Raji (cell line): ENCODE results near the gene EMC7.

Source experiments
- POLR2A ChIP-seq: IDR thresholded peaks from 2 replicates; pipeline ENCODE4 v1.6.1; 2011; ENCODE audit warnings: low read depth, low read length, control low read depth; ENCODE audit not compliant: insufficient read depth

EMC7 gene

GRCh38 chr15:34107315-34107714, 5.7 kb upstream of the EMC7 start:
- TF ChIP-seq POLR2A, result no peak

- no peak for TF ChIP-seq POLR2A
Measured at GRCh38 chr15:34106423-34106822, 4.8 kb upstream of the EMC7 start.

DNA sequence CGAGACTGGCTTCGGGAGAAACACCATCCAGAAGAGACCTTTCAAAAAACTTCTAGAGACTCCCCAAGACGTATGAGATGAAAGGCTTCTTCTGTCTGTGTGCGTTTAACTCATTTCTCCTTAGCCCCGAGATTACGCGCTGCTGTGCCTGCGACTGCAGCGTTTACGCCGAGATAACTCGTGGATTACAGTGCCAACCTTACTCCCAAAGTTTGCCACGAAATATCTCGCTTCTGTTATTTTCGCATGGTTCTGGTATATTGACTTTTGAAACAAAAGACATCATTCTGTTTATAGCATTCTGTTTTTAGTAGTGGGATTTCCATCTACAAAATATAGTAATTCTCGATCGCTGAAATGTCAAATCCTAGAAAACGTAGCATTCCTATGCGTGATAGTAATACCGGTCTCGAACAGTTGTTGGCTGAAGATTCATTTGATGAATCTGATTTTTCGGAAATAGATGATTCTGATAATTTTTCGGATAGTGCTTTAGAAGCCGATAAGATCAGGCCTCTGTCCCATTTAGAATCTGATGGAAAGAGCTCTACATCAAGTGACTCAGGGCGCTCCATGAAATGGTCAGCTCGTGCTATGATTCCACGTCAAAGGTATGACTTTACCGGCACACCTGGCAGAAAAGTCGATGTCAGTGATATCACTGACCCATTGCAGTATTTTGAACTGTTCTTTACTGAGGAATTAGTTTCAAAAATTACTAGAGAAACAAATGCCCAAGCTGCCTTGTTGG, 688 bp upstream of the EMC7 start:
- TF ChIP-seq POLR2A, result no peak

DNA sequence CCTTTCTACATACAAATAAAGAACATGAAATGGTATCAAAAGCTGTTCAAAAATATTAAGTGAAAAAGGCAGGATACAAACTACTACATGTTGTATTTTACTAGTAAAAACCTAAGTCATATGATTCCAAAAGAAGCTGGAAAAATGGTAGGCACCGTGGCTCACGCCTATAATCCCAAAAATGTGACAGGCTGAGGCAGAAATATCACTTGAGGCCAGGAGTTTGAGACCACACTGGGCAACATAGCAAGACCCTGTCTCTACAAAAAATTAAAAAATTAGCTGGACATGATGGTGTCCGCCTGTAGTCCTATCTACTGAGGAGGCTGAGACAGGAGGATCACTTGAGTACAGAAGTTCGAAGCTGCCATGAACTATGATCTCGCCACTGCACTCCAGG, 1.7 kb downstream of the EMC7 start:
- TF ChIP-seq POLR2A, result no peak

DNA sequence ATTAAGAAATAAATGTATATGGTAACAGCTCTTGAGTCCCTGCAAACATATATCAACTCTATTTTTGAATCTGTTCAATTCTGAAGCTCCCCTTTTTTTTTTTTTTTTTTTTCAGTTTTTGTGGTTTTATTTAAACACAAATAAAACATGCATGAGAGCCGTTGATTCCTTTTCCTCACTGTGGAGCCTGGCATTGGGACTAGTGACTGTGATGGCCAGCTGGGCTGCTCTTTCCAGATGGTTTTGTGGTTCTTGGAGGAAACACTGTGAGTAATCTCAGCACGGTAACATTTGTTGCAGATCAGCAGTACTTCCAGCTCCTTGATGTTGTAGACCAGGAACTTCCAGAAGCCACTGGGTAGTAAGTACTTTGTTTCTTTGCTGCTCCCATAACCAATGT, 15.9 kb downstream of the EMC7 start:
- TF ChIP-seq POLR2A, result no peak

DNA sequence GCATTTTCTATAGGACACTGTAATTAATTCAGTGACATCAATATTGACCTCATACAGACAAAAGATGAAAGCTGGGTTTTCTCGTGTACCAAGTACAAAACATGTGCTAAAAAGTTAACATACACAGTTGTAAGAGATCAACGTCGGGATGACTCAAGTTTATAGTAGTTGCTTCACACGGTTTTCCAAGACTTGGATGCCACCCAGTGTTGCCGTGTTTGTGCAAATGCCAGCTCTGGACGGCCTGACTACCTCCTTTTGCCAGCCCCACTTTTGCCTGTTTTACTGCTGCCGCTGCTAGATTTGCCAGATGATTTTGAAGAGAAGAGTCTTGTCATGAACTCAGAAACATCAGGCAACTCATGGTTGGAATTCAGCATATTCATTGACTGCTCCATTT, 17.6 kb downstream of the EMC7 start:
- no peak for TF ChIP-seq POLR2A

- no peak for TF ChIP-seq POLR2A
Measured at GRCh38 chr15:34079904-34080303, 21.8 kb downstream of the EMC7 start.

- no peak for TF ChIP-seq POLR2A
Measured at GRCh38 chr15:34078900-34079299, 22.8 kb downstream of the EMC7 start.

DNA sequence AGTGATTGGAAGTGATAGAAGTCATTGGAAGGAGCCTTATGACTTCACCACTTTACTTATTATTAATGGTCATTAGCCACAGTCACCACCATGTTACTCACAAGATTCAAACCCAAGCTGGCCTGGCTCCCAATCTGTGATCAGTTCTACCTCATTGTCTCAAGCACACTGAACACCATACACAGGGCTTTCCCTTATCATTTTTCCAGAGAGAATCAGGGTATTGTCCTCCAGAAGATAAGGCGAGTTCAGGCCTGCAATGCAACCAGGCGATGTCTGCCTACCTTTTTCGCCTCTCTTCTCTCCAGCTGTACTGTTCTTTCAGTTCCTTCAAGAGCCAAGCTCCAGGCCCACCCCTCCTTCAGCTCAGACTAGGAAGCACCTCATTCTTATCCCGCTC, 24.9 kb downstream of the EMC7 start:
- no peak for TF ChIP-seq POLR2A

DNA sequence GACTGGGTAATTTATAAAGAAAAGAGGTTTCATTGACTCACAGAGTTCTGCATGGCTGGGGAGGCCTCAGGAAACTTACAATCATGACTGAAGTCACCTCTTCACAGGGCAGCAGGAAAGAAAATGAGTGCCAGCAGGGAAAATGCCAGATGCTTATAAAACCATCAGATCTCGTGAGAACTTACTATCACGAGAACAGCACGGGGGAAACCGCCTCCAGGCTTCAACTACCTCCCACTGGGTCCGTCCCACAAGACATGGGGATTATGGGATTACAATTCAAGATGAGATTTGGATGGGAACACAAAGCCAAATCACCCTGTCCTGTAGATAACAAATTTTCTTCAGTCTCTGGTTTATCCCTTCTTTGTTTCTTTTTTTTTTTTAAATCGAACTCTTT, 31.7 kb downstream of the EMC7 start:
- TF ChIP-seq POLR2A, result no peak

- TF ChIP-seq POLR2A, result no peak
Measured at GRCh38 chr15:34065941-34066340, 35.7 kb downstream of the EMC7 start.

GRCh38 chr15:34065261-34065660, 36.4 kb downstream of the EMC7 start:
- TF ChIP-seq POLR2A, result no peak

DNA sequence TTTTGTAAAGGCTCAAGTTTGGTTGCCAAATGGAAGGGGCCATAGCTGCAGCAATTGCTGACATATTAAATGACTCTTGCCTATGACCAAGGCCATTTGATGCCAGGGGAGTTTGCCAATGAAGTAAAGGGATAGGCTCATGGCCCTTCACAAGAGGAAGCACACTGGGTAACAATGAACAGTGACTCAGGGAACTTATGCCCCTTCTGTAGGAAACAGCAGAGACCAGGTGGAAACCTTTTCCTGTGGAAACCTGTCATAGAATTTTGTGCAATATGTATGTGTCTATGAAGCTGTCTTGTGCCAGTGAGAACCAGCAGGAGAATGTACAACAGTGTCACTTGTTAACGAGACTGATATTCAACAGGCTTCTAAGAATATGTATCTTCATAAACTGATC, 37.2 kb downstream of the EMC7 start:
- TF ChIP-seq POLR2A, result no peak

DNA sequence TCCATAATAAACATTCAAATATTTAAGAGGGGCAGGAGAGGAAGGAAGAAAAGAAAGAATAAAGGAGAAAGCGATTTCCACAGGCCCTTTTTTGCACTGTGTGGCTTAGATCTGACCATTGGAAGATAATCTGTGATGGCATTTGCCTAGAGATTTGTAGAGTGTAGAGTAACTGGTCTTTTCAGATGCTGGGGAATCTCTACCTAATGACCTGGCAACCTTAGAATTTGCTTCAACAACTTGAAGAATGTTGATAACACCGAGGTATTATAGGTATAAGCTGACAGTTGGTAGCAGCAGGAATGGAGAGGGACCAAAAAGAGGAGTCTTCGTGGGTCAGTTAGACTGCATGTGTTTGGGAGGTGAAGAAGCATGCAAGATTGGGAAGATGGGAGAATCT, 41.7 kb downstream of the EMC7 start:
- no peak for TF ChIP-seq POLR2A

DNA sequence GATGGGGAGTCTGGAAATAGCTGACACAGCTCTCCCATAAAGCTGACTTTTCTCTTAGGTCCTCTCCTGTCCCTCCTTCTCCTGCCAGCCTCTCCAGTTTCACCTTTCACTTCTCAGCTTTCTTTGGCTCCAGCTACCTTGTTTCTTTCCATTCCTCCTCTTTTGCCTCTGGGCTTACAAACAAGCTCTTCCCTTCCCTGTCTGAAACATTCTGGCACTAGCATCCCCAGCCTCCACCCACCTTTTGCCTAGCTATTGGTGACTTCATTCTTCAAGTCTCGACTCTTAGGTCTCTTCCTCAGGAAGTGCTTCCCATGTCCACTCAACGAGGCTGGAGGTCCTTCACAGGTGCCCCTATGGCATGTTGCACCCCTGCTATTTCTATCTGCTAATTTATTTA, 42.2 kb downstream of the EMC7 start:
- TF ChIP-seq POLR2A, result no peak

GRCh38 chr15:34056911-34057310, 44.8 kb downstream of the EMC7 start:
- TF ChIP-seq POLR2A, result no peak
